Renal cortex interstitium (tissue), 11 donors: ENCODE results near the gene RAD51B. TPM values are rescaled to one million over a fixed set of nuclear protein-coding genes. Genes with fewer than 3 reads are reported as not detected.

ENCODE experiments used
- DNase-seq, 11 donors: peaks; one replicate each; pipeline ENCODE4 v3.0.0-alpha.2; 2013; ENCODE audit warnings: low read depth in 9 of 11, low spot score in 4 of 11; ENCODE audit errors: extremely low read depth in 1 of 11
- polyA plus RNA-seq, 3 donors: library from polyadenylated mRNA; unstranded; fragments of 120-200 nt; gene quantifications; one replicate each; pipeline ENCODE4 v1.2.1, GENCODE V29; 2013; ENCODE audit not compliant: insufficient read length in 3 of 3

The RAD51B gene
- polyA plus RNA-seq, 3 donors, result 12.5 to 13.0 (median 12.5) TPM

- DNase-seq, result no peak
Observed at GRCh38 chr14:68568907-68569897, 749.6 kb downstream of the RAD51B start.

GRCh38 chr14:68569970-68570409 is 750.4 kb downstream of the RAD51B start:
- DNase-seq, result no peak

GRCh38 chr14:68571114-68571591 is 751.6 kb downstream of the RAD51B start:
- no peak for DNase-seq

GRCh38 chr14:68571928-68572525 is 752.4 kb downstream of the RAD51B start:
- DNase-seq, result no peak

- DNase-seq, result no peak
Observed at GRCh38 chr14:68573126-68573525, 753.5 kb downstream of the RAD51B start.

GRCh38 chr14:68573722-68574121 is 754.1 kb downstream of the RAD51B start:
- DNase-seq, result no peak

GRCh38 chr14:68574461-68574860 is 754.9 kb downstream of the RAD51B start:
- DNase-seq, result no peak

GRCh38 chr14:68574906-68575305 is 755.3 kb downstream of the RAD51B start:
- DNase-seq, result no peak

GRCh38 chr14:68575426-68575825 is 755.8 kb downstream of the RAD51B start:
- DNase-seq, result no peak

- no peak for DNase-seq
Observed at GRCh38 chr14:68576031-68576430, 756.5 kb downstream of the RAD51B start.

- DNase-seq, result no peak
Observed at GRCh38 chr14:68576496-68577244, 757.1 kb downstream of the RAD51B start.

GRCh38 chr14:68577802-68578541 is 758.4 kb downstream of the RAD51B start:
- DNase-seq, result no peak

GRCh38 chr14:68578597-68578996 is 759.0 kb downstream of the RAD51B start:
- no peak for DNase-seq

- no peak for DNase-seq
Observed at GRCh38 chr14:68580096-68580645, 760.6 kb downstream of the RAD51B start.

- DNase-seq, result no peak
Observed at GRCh38 chr14:68580671-68581070, 761.1 kb downstream of the RAD51B start.

GRCh38 chr14:68583548-68584280 is 764.1 kb downstream of the RAD51B start:
- DNase-seq, result no peak

GRCh38 chr14:68584786-68585185 is 765.2 kb downstream of the RAD51B start:
- DNase-seq, result no peak

GRCh38 chr14:68585690-68586089 is 766.1 kb downstream of the RAD51B start:
- DNase-seq, result no peak
